Upper lobe of left lung (tissue), 6 donors: ENCODE data around the gene MTHFD2L. TPM values are rescaled to one million over a fixed set of nuclear protein-coding genes. Genes with fewer than 3 reads are reported as not detected.

ENCODE experiments used
- ATAC-seq, 2 donors: fragments of 200-7000 bp; cut with Tn5 transposase; one replicate each; pipeline ENCODE4 v1.9.1; 2022; ENCODE audit warnings: mild to moderate bottlenecking in 2 of 2, moderate library complexity in 2 of 2; ENCODE audit not compliant: low FRiP score in 2 of 2
- DNase-seq, 2 donors: peaks; one replicate each; pipeline ENCODE4 v3.0.0-alpha.2; 2019 to 2020
- H3K27ac ChIP-seq, 4 donors: fragments of 200-600 bp; sonication (generic); one replicate each; pipeline ENCODE4 v1.5.1; 2016 to 2019
- H3K27me3 ChIP-seq, 4 donors: fragments of 200-600 bp; sonication (generic); one replicate each; pipeline ENCODE4 v1.5.1; 2017 to 2019
- H3K36me3 ChIP-seq, 4 donors: fragments of 200-600 bp; sonication (generic); one replicate each; pipeline ENCODE4 v1.5.1; 2016 to 2019
- H3K4me1 ChIP-seq, 4 donors: fragments of 200-600 bp; sonication (generic); one replicate each; pipeline ENCODE4 v1.5.1; 2018 to 2019
- H3K4me3 ChIP-seq, 4 donors: fragments of 200-600 bp; sonication (generic); one replicate each; pipeline ENCODE4 v1.5.1; 2017 to 2019; ENCODE audit warnings: mild to moderate bottlenecking in 2 of 4, moderate library complexity in 1 of 4
- H3K9me3 ChIP-seq, 4 donors: fragments of 200-600 bp; sonication (generic); one replicate each; pipeline ENCODE4 v1.5.1; 2018 to 2019
- CTCF ChIP-seq, 6 experiments: fragments of 450-650 bp in 4 of 6; fragments of 200-600 bp in 2 of 6; sonication (generic) in 2 of 6; IDR thresholded peaks; one replicate each; pipeline ENCODE4 v1.5.1; 2016 to 2019; ENCODE audit warnings: antibody characterized with exemption in 6 of 6
- EP300 ChIP-seq, 4 donors: sonication (generic); formaldehyde crosslinking; IDR thresholded peaks; one replicate each; pipeline ENCODE4 v1.5.1; 2017; ENCODE audit warnings: antibody characterized with exemption in 4 of 4, control low read depth in 2 of 4
- POLR2A ChIP-seq, 4 donors: fragments of 450-650 bp; IDR thresholded peaks; one replicate each; pipeline ENCODE4 v1.5.1; 2016 to 2017; ENCODE audit warnings: antibody characterized with exemption in 4 of 4, mild to moderate bottlenecking in 2 of 4
- POLR2AphosphoS5 ChIP-seq, 2 donors: sonication (generic); formaldehyde crosslinking; IDR thresholded peaks; one replicate each; pipeline ENCODE4 v1.5.1; 2017; ENCODE audit warnings: antibody characterized with exemption in 2 of 2
- WGBS, 2 donors: methylation state at CpG; one replicate each; pipeline ENCODE4 v1.1.5; 2017 to 2018; 5-methylcytosine and 5-hydroxymethylcytosine counted together
- total RNA-seq, 6 donors: library from RNA; depleted of rRNA in 4 of 6; stranded (reverse); fragments of >200 nt in 4 of 6; gene quantifications; one replicate each; pipeline versions ENCODE4 v1.1.0 to v1.2.1, GENCODE V29; 2016 to 2021
- donor health status: DM: no; HTN: no; CAD: no; lungs with moderate emphysema.
- donor health status: DM: no; HTN: yes; CAD: no; lungs with severe emphysema.

The MTHFD2L gene
- total RNA-seq, 6 donors from 2014 or later = 4.9 to 23.6 (median 12.8) TPM

GRCh38 chr4:74287791-74288190 is 129.9 kb downstream of the MTHFD2L start:
- H3K27me3 ChIP-seq = no peaks in the 10 kb centered on the region
- DNase-seq (no peak), ATAC-seq (no peak)
- TF ChIP-seq POLR2A (IDR thresholded peaks at IDR 0.05) = no peak
- no peak for TF ChIP-seq POLR2AphosphoS5 (IDR thresholded peaks at IDR 0.05)
- TF ChIP-seq CTCF (IDR thresholded peaks at IDR 0.05) = no peak
- no peak for TF ChIP-seq EP300 (IDR thresholded peaks at IDR 0.05)
- no peaks in the 10 kb centered on the region for H3K36me3 ChIP-seq
- H3K27ac ChIP-seq = no peak overlapping the region
- no peaks in the 10 kb centered on the region for H3K4me1 ChIP-seq
- H3K9me3 ChIP-seq = no peaks in the 10 kb centered on the region
- H3K4me3 ChIP-seq = no peak overlapping the region

GRCh38 chr4:74291471-74291870 is 133.6 kb downstream of the MTHFD2L start:
- no peaks in the 10 kb centered on the region for H3K9me3 ChIP-seq
- 77 to 79% methylated on average over 1 of the region's 1 CpG for WGBS, 2 donors
- H3K4me3 ChIP-seq = no peak overlapping the region
- DNase-seq (no peak), ATAC-seq (no peak)
- H3K36me3 ChIP-seq = no peaks in the 10 kb centered on the region
- TF ChIP-seq POLR2A (IDR thresholded peaks at IDR 0.05) (no peak), CTCF (IDR thresholded peaks at IDR 0.05) (no peak), POLR2AphosphoS5 (IDR thresholded peaks at IDR 0.05) (no peak), EP300 (IDR thresholded peaks at IDR 0.05) (no peak)
- H3K27me3 ChIP-seq = no peaks in the 10 kb centered on the region
- H3K4me1 ChIP-seq = no peaks in the 10 kb centered on the region
- no peak overlapping the region for H3K27ac ChIP-seq

- no peaks in the 10 kb centered on the region for H3K9me3 ChIP-seq
- no peak overlapping the region for H3K4me3 ChIP-seq
- TF ChIP-seq POLR2A (IDR thresholded peaks at IDR 0.05) (no peak), CTCF (IDR thresholded peaks at IDR 0.05) (no peak), POLR2AphosphoS5 (IDR thresholded peaks at IDR 0.05) (no peak), EP300 (IDR thresholded peaks at IDR 0.05) (no peak)
- no peaks in the 10 kb centered on the region for H3K27me3 ChIP-seq
- ATAC-seq = no peak
- no peak overlapping the region for H3K27ac ChIP-seq
- H3K36me3 ChIP-seq = no peaks in the 10 kb centered on the region
- no peaks in the 10 kb centered on the region for H3K4me1 ChIP-seq
- DNase-seq = no peak
Observed at GRCh38 chr4:74292111-74292870, 134.4 kb downstream of the MTHFD2L start.

- H3K27ac ChIP-seq = no peak overlapping the region
- no peaks in the 10 kb centered on the region for H3K36me3 ChIP-seq
- whole genome bisulfite sequencing, 2 donors = 71 to 78% methylated on average over 2 of the region's 2 CpGs
- H3K4me3 ChIP-seq = no peak overlapping the region
- DNase-seq (peak in 1 of 2 donors; percentile 27), ATAC-seq (no peak)
- H3K9me3 ChIP-seq = no peaks in the 10 kb centered on the region
- TF ChIP-seq POLR2A (IDR thresholded peaks at IDR 0.05) (no peak), CTCF (IDR thresholded peaks at IDR 0.05) (no peak), EP300 (IDR thresholded peaks at IDR 0.05) (peak in 2 of 4 donors; percentile 43 to 85)
- no peaks in the 10 kb centered on the region for H3K4me1 ChIP-seq
- H3K27me3 ChIP-seq = no peaks in the 10 kb centered on the region
Observed at GRCh38 chr4:74293558-74293957, 135.6 kb downstream of the MTHFD2L start.

- no peak for DNase-seq
- WGBS, 2 donors = 94 to 95% methylated on average over 1 of the region's 1 CpG
- H3K9me3 ChIP-seq = no peaks in the 10 kb centered on the region
Observed at GRCh38 chr4:74294681-74295080, 136.8 kb downstream of the MTHFD2L start.

More at GRCh38 chr4:74294681-74295080, 136.8 kb downstream of the MTHFD2L start:
- no peak overlapping the region for H3K4me3 ChIP-seq
- H3K27me3 ChIP-seq = no peaks in the 10 kb centered on the region
- no peak overlapping the region for H3K27ac ChIP-seq
- no peaks in the 10 kb centered on the region for H3K4me1 ChIP-seq
- TF ChIP-seq CTCF (IDR thresholded peaks at IDR 0.05) (no peak), POLR2AphosphoS5 (IDR thresholded peaks at IDR 0.05) (no peak), EP300 (IDR thresholded peaks at IDR 0.05) (no peak)
- H3K36me3 ChIP-seq = no peaks in the 10 kb centered on the region
- no peak for ATAC-seq
